Mucosa of stomach (tissue), 1 donor: Measurements from ENCODE around the gene UNC93B1.

ENCODE experiments used
- H3K27me3 ChIP-seq: one replicate; pipeline ENCODE4 v1.7.0; 2013; ENCODE audit warnings: mild to moderate bottlenecking, low read length; ENCODE audit not compliant: control insufficient read depth, insufficient read depth
- H3K36me3 ChIP-seq: one replicate; pipeline ENCODE4 v1.7.0; 2013; ENCODE audit warnings: low read length; ENCODE audit not compliant: control insufficient read depth, insufficient read depth
- H3K4me1 ChIP-seq: one replicate; pipeline ENCODE4 v1.7.0; 2013; ENCODE audit warnings: mild to moderate bottlenecking, low read length; ENCODE audit not compliant: control insufficient read depth, insufficient read depth
- H3K4me3 ChIP-seq: one replicate; pipeline ENCODE4 v1.7.0; 2013; ENCODE audit warnings: low read length
- H3K9ac ChIP-seq: one replicate; pipeline ENCODE4 v1.7.0; 2013; ENCODE audit warnings: mild to moderate bottlenecking, low read length, moderate library complexity
- H3K9me3 ChIP-seq: one replicate; pipeline ENCODE4 v1.7.0; 2013; ENCODE audit warnings: mild to moderate bottlenecking, low read length, moderate library complexity; ENCODE audit not compliant: control insufficient read depth
- donor health status: Pancreatic carcinoma.

The UNC93B1 gene

DNA sequence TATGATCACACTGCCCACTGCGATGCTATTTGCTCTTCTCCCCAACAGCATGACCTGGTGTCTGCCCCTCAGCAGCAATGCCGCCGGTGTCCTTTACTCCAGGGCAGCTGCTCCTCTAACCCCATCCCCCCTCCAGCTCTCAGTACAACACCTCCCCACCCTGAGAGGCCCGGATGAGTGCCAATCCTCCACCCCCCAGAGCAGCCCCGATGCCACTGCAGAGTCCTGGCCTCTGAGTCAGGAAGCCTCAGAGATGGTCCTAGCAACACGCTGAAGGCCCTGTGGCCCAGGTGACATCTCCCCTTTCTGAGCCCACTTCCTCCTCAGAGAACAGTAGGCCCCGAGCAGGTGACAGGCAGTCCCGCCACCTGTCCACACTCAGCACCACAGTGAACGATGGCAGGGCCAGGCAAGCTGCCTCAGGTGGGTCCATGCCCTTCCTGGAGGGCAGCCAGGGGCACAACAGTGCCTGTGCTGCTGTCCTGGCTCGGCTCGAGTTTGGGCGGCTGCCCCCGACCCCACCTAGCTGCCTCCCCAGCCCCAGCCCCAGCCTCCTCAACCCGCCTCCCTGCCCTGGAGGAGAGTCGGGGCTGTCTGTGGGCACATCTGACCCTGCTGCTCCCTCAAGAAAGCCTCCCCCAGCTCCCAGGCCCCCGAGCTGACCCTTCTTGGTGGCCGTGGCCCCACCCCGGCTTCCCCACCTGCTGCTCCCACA is 22.7 kb upstream of the UNC93B1 start:
- Histone ChIP-seq H3K4me3 (no peak overlapping the region), H3K27me3 (no peaks in the 10 kb centered on the region), H3K4me1 (peaks cover 10% of the 10 kb centered on the region), H3K9ac (no peak overlapping the region), H3K9me3 (no peaks in the 10 kb centered on the region), H3K36me3 (no peaks in the 10 kb centered on the region)

GRCh38 chr11:68025047-68025446 is 21.1 kb upstream of the UNC93B1 start:
- H3K27me3 ChIP-seq = no peaks in the 10 kb centered on the region
- no peaks in the 10 kb centered on the region for H3K36me3 ChIP-seq
- no peaks in the 10 kb centered on the region for H3K9me3 ChIP-seq
- H3K4me3 ChIP-seq = no peak overlapping the region
- H3K9ac ChIP-seq = no peak overlapping the region
- H3K4me1 ChIP-seq = peaks cover 20% of the 10 kb centered on the region

GRCh38 chr11:68024508-68024907 is 20.6 kb upstream of the UNC93B1 start:
- Histone ChIP-seq H3K4me1 (peaks cover 21% of the 10 kb centered on the region), H3K27me3 (no peaks in the 10 kb centered on the region), H3K4me3 (no peak overlapping the region), H3K9me3 (no peaks in the 10 kb centered on the region), H3K9ac (no peak overlapping the region), H3K36me3 (no peaks in the 10 kb centered on the region)

- Histone ChIP-seq H3K9me3 (no peaks in the 10 kb centered on the region), H3K9ac (no peak overlapping the region), H3K4me3 (no peak overlapping the region), H3K36me3 (no peaks in the 10 kb centered on the region), H3K27me3 (no peaks in the 10 kb centered on the region), H3K4me1 (peaks cover 18% of the 10 kb centered on the region)
These were observed 18.6 kb upstream of the UNC93B1 start for GRCh38 chr11:68022531-68022930.

DNA sequence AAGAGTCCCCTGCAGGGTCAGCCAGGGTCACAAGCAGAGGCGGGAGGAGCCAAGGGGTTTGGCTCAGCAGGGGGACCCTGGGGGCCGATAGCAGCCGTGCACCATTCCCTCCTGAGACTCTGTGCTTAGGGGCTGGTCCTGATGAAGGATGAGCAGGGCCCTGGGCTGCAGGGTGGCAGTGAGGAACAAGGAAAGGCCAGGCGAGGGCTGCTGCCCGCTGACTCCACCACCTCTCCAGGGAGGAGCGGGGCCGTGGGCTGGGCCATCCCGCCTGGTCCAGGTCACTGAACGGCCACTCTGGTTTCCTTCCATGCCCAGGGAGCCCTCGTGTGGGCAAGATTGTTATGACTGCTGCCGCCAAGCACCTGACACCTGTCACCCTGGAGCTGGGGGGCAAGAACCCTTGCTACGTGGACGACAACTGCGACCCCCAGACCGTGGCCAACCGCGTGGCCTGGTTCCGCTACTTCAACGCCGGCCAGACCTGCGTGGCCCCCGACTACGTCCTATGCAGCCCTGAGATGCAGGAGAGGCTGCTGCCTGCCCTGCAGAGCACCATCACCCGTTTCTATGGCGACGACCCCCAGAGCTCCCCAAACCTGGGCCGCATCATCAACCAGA is 17.4 kb upstream of the UNC93B1 start:
- no peak overlapping the region for H3K4me3 ChIP-seq
- H3K9me3 ChIP-seq = no peaks in the 10 kb centered on the region
- peaks cover 28% of the 10 kb centered on the region for H3K4me1 ChIP-seq
- H3K27me3 ChIP-seq = no peaks in the 10 kb centered on the region
- H3K36me3 ChIP-seq = no peaks in the 10 kb centered on the region
- H3K9ac ChIP-seq = no peak overlapping the region

DNA sequence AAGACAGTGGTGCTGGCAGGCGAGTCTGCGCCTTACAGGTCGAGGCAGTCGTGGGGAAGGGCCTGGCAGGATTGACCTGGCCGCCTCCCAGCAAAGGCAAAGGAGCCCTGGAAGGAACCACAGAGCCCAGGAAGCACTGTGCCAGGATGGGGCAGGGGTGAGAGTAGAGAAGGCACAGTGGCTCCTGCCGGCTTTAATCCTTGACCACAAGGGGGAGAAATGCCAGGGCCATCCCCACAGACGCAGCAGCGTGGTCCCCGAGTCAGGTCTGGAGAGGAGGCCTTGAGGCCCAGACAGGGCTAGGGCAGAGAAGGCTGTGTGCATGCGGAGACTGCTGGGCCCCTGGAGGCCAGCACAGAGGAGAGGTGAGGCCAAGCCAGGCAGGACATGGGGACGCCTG is 16.7 kb upstream of the UNC93B1 start:
- Histone ChIP-seq H3K4me3 (no peak overlapping the region), H3K36me3 (no peaks in the 10 kb centered on the region), H3K9ac (no peak overlapping the region), H3K4me1 (peaks cover 31% of the 10 kb centered on the region), H3K9me3 (no peaks in the 10 kb centered on the region), H3K27me3 (no peaks in the 10 kb centered on the region)

- H3K36me3 ChIP-seq = no peaks in the 10 kb centered on the region
- H3K27me3 ChIP-seq = no peaks in the 10 kb centered on the region
- no peak overlapping the region for H3K9ac ChIP-seq
- H3K9me3 ChIP-seq = no peaks in the 10 kb centered on the region
- peaks cover 38% of the 10 kb centered on the region for H3K4me1 ChIP-seq
- H3K4me3 ChIP-seq = no peak overlapping the region
These were observed 15.6 kb upstream of the UNC93B1 start for GRCh38 chr11:68019486-68019885.

DNA sequence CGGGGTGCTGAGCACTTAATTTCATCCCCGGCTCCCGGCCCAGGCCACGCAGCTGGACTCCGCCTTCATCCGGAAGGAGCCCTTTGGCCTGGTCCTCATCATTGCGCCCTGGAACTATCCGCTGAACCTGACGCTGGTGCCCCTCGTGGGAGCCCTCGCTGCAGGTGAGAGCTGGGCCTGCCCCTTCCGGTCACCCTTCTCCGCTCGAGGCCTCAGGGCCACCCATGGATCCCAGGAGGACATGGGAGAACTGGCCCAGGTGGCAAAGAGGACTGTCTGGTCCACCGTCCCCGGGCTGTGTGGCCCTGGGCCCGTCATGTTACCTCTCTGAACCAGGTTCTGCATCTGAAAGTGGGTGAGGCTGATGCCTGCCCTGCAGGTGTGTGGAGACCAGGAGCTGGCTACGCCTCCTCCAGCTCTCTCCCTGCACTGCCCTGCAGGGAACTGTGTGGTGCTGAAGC is 14.9 kb upstream of the UNC93B1 start:
- Histone ChIP-seq H3K4me1 (peaks cover 45% of the 10 kb centered on the region), H3K36me3 (no peaks in the 10 kb centered on the region)

GRCh38 chr11:68017980-68018729 is 14.3 kb upstream of the UNC93B1 start:
- H3K4me1 ChIP-seq = peaks cover 51% of the 10 kb centered on the region
- no peaks in the 10 kb centered on the region for H3K9me3 ChIP-seq
- H3K27me3 ChIP-seq = no peaks in the 10 kb centered on the region
- H3K9ac ChIP-seq = no peak overlapping the region
- no peak overlapping the region for H3K4me3 ChIP-seq
- no peaks in the 10 kb centered on the region for H3K36me3 ChIP-seq

More for the DNA sequence above, 14.9 kb upstream of the UNC93B1 start:
- Histone ChIP-seq H3K9me3 (no peaks in the 10 kb centered on the region), H3K4me3 (no peak overlapping the region), H3K9ac (no peak overlapping the region), H3K27me3 (no peaks in the 10 kb centered on the region)

- Histone ChIP-seq H3K27me3 (no peaks in the 10 kb centered on the region), H3K4me1 (peaks cover 61% of the 10 kb centered on the region), H3K9ac (no peak overlapping the region), H3K4me3 (no peak overlapping the region), H3K36me3 (no peaks in the 10 kb centered on the region), H3K9me3 (no peaks in the 10 kb centered on the region)
These were observed 13.3 kb upstream of the UNC93B1 start for GRCh38 chr11:68016904-68017817.

DNA sequence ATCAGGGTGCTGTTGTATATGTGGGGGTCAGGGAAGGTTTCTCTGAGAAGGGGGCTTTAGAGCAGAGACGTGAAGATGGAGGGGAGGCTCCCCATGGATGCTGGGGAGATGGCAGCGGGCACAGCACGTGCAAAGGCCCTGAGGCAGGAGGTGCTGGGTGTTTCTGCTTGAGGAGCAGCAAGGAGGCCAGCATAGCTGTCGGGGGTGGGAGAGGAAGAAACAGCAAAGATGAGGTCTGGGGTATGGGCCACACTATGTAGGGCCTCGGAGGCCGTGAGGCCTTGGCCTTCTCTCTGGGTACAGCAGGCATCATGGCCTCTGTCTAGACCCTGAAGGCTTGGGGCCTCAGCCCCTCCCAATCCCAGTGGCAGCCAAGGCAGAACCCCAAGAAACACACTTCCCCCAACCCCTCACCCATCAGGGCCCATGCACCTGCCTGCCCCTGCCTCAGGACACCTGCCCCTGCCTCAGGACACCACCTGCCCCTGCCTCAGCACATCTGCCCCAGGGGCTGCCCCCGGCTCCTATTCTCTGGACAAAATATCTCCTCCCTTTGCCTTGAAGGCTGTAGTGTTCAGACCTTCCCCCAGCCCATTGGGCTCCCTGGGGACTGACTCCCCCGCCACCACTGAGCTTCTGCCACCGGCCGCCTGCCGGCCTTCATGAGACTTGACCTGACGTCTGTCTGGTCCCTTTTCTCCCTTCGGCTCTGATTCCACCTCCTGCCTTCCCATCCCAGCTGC is 12.4 kb upstream of the UNC93B1 start:
- H3K4me1 ChIP-seq = peaks cover 68% of the 10 kb centered on the region
- no peaks in the 10 kb centered on the region for H3K36me3 ChIP-seq
- no peaks in the 10 kb centered on the region for H3K27me3 ChIP-seq
- no peak overlapping the region for H3K4me3 ChIP-seq
- H3K9ac ChIP-seq = no peak overlapping the region
- H3K9me3 ChIP-seq = no peaks in the 10 kb centered on the region
